ENCODE data around the gene ARL4D.
"Not testable (repeated sequence)": the region's sequence is repeated elsewhere in the genome, so short reads cannot be mapped to it uniquely, and the experiment has no call there.

ARL4D gene

GRCh38 chr17:43399839-43400328 lies 1.1 kb downstream of the ARL4D start:
- no peak for DNase-seq

GRCh38 chr17:43400943-43401717 lies 2.3 kb downstream of the ARL4D start:
- DNase-seq = no peak

GRCh38 chr17:43402078-43402477 lies 3.3 kb downstream of the ARL4D start:
- DNase-seq = no peak

- DNase-seq = no peak
Observed at GRCh38 chr17:43402567-43402966, 3.8 kb downstream of the ARL4D start.

DNA sequence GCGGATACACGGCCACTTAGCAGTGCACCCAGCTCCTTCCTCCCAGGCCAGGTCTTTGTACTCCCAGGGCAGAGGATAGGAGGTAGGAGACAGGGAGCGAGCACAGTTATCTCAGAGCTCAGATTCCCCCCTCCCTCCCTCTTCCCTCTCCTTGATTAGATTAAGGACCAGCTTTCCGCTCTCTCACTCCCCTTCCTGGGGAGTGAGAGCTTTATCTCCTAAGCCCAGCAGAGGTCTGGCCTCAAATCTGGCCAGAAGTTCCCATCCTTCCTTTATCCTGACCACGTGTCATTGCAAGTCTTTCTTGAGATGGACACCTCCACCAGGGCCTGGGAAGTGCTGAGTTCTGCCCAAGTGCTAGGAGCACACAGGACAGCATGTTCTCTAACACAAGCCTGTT lies 5.1 kb downstream of the ARL4D start:
- DNase-seq = no peak

DNA sequence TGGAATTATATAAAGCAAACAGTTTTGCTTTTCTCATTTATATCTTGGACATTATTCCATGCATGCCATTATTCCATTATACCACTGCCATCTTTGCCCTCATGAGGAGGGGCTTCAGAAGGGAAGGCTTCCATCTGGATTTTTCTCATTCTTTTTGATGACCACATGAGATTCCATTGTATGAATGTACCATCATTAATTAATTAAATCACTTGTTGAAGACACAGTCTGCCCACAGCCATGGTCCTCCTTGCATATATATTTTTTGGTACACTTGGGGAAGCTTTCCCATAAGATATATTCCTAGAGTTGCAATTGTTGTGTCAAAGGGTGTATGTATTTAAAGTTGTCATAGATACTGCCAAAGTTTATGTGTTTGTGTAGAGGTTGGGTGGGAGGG lies 7.1 kb downstream of the ARL4D start:
- DNase-seq = no peak

- no peak for DNase-seq
Observed at GRCh38 chr17:43406676-43407645, 8.2 kb downstream of the ARL4D start.

DNA sequence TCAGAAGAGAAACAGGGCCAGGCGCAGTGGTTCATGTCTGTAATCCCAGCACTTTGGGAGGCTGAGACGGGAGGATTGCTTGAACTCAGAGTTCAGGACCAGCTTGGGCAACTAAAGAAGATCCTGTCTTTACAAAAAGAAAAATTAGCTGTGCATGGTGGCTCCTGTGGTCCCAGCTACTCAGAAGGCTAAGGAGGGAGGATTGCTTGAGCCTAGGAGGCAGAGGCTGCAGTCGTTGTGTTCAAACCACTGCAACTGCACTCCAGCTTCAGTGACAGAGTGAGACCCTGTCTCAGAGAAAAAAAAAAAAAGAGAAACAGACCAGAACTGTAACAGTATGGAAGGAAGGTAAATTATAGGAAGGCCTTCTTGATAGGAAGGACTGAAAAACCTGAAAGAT lies 10.3 kb downstream of the ARL4D start:
- DNase-seq = no peak

- no peak for DNase-seq
Observed at GRCh38 chr17:43410557-43411368, 12.0 kb downstream of the ARL4D start.

- no peak for DNase-seq
Observed at GRCh38 chr17:43411369-43411677, 12.5 kb downstream of the ARL4D start.

GRCh38 chr17:43411749-43412148 lies 13.0 kb downstream of the ARL4D start:
- DNase-seq = no peak

GRCh38 chr17:43412166-43412565 lies 13.4 kb downstream of the ARL4D start:
- no peak for DNase-seq

GRCh38 chr17:43416998-43417890 lies 18.5 kb downstream of the ARL4D start:
- DNase-seq = no peak

DNA sequence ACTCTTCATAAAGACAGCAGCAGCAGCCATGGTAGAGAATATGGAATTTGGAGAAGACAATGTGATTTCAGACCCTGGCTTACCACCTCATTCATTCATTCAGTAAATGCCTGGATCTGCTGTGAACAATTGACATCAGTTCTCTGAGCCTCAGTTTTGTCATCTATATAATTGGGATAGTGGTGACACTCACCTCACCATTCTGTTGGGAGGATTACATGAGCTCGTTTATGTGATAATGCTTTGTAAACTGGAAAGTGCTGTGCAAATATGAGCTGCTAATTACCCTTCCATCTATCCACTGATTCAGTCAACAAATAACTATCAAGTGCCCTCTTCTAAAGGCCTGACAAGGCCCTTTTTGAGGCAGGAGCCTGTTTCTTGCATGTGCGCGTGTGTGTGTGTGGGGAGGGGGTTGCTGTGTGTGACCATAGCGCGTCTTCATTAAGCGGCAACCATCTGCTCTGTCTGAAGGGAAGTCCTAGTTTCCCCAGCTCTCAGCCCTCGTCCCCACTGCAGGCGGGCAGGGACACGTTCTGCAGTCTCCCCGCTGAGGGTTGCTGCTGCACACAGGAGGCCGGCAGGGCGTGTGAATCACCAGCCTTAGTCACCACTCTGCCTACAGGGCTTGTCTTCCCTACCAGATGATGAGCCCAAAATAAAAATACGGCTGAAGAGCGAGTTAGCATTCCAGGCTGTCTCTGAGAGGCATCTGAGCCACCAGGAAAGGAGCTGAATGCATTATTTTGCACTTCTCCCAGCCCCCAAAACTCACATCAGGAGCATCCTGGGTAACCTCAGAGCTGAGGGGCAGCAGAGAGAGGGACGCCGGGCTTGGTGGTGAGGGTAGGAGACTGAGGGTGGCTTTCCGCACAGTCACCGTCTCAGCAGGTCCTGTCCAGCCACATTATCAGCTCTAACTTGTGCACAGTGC lies 19.9 kb downstream of the ARL4D start:
- DNase-seq = peak; percentile 15

DNA sequence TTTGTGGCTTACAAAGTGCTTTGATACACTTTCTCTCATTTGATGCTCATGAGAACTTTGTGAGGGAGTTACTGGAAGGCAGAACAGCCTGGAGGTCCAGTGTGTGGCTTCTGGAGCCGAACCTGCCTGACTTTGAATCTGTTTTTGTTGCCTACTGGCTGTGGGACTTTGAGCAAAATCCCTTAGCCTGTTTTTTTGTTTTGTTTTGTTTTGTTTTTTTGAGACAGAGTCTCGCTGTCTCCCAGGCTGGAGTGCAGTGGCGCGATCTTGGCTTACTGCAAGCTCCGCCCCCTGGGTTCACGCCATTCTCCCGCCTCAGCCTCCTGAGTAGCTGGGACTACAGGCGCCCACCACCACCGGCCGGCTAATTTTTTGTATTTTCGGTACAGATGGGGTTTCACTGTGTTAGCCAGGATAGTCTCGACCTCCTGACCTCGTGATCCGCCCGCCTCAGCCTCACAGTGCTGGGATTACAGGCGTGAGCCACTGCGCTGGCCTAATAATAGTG lies 20.6 kb downstream of the ARL4D start:
- DNase-seq = not testable (repeated sequence)

GRCh38 chr17:43423777-43424455 lies 25.1 kb downstream of the ARL4D start:
- DNase-seq = no peak

DNA sequence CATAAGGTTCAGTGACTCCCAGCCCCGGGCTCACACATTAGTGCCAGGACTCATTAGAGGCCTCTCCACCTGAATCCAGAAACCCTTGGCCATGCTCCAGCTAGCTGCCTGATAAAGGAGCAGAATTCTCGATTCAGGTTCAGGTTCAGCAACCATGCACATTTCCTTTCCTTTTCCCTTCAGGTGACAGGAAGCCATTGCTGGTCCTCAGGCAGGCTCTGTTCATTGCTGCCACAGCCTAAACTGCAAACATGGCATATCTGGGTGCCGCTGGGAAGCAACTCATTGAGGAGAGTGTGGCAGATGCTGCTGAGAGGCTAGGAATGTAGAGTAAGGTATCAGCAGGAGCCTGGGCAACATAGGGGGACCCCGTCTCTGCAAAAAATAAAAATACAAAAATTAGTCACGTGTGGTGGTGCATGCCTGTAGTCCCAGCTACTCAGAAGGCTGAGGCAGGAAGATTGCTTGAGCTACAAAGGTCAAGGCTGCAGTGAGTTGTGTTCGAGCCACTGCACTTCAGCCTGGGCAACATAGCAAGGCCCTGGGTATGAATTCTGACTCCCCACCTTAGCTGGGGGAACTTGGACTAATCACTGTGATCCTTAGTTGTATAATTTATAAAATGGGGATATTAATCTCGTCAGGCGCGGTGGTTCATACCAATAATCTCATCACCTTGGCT lies 28.7 kb downstream of the ARL4D start:
- no peak for DNase-seq

DNA sequence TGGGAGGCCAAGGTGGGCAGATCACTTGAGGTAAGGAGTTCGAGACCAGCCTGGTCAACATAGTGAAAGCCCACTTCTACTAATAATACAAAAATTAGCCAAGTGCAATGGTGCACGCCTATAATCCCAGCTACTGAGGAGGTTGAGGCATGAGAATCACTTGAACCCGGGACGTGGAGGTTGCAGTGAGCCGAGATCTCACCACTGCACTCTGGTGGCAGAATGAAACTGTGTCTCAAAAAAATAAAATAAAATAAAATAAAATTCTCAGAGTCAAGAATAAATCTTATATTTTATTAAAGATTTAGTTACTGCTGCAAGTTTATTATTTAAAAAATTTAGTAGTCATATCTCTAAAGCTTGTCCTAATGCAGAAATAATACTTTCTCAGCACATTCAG lies 29.7 kb downstream of the ARL4D start:
- peak; percentile 2 for DNase-seq

DNA sequence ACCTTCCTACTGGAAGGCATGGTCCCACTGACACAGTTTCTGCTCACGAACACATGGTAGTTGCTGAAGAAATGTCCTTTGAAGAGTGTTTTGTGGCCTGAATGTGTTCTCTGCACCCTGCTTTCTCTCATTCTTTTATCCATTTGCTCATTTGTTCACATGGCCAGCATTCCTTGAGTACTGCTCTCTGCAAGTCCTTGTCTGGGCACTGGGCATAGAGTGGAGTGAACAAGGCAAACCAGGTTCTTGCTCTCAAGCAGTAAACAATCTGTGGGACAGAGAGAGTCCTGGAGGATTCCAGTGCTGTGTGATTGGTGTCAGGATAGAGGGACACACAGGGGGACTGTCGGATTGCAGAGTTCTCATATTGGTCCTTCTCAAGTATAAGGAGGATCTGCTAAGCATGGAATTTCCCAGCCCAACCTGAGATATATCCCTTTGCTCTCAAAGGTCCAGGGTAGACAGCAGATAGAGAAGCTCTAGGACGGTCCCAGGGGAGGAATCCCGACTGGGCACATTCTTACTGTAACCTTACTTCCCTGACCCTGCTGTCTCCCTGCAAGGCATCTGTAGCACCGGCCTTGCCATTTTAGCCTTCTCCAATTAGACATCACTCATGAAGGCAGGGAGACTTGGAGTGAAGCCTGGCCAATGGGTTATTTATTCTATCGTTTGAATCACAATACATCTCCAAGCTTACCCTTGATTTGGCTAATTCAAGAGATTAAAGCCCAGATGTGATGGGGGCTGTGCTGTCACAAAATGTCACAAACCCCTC lies 32.3 kb downstream of the ARL4D start:
- DNase-seq = no peak
